Heart left ventricle (tissue), 13 donors: ENCODE measurements around the gene RPL34.

Source experiments
- POLR2A ChIP-seq, 2 donors: fragments of 450-650 bp; IDR thresholded peaks; one replicate each; pipeline ENCODE4 v1.6.1; 2017; ENCODE audit warnings: antibody characterized with exemption in 2 of 2, mild to moderate bottlenecking in 2 of 2, moderate library complexity in 2 of 2
- TF ChIP-seq, protein P1 (sequence below), 12 donors: fragments of 200-600 bp; sonication (generic) in 4 of 12; IDR thresholded peaks; one replicate each; pipeline versions ENCODE4 v1.5.0 to v1.8.0; 2018 to 2022; ENCODE audit warnings: antibody characterized with exemption in 12 of 12, mild to moderate bottlenecking in 5 of 12
- donor health status: ischemic (EF 13 %, LVEDD 7.1; RV severe dilation, severe dysfunction).
- donor health status: DM: no; HTN: yes; CAD: no.
- donor health status: DM: no; HTN: no; CAD: no.
- donor health status: ischemic (EF 25% LVEDD 6.9; RV normal size, moderate dysfunction).
- donor health status: ischemic (EF 25% LVEDD 5.7; RV mildly dilated, moderate dysfunction).
- donor health status: ischemic (EF 35%, LVEDD 5.7; RV mildly dilated, moderate dysfunction).
- donor health status: nonischemic (EF 11% LVEDD 7.7; RV severe dilation, severe dysfunction).
- donor health status: DM: yes; HTN: yes; CAD: no.
- donor health status: PGD.
- donor health status: ischemic (EF 29% LVEDD 5.4; RV normal size, mild dysfunction).
- donor health status: nonischemic (EF 23%, LVEDD 6.1; RV moderate dilation, normal function).

DNA sequence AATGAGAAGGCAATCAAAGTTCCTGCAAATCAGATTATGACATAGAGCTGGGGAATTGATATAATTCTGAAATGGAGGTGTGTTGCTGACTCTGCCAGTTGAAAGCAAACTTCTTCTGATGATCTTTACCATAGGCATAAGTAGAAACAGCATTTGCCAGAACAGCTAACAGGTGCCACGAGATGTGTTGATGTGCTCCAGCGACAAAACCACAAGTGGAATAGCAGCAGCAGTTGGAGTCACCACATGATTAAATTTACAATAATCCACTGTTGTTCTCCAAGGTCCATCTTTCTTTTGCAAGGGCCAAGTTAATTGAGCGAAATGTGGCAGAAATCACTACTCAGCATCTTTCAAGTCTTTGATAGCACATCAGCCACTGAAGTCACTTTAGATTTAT, 26.3 kb downstream of the RPL34 start:
- TF ChIP-seq, protein P1, sequence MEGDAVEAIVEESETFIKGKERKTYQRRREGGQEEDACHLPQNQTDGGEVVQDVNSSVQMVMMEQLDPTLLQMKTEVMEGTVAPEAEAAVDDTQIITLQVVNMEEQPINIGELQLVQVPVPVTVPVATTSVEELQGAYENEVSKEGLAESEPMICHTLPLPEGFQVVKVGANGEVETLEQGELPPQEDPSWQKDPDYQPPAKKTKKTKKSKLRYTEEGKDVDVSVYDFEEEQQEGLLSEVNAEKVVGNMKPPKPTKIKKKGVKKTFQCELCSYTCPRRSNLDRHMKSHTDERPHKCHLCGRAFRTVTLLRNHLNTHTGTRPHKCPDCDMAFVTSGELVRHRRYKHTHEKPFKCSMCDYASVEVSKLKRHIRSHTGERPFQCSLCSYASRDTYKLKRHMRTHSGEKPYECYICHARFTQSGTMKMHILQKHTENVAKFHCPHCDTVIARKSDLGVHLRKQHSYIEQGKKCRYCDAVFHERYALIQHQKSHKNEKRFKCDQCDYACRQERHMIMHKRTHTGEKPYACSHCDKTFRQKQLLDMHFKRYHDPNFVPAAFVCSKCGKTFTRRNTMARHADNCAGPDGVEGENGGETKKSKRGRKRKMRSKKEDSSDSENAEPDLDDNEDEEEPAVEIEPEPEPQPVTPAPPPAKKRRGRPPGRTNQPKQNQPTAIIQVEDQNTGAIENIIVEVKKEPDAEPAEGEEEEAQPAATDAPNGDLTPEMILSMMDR (IDR thresholded peaks at IDR 0.05), result no peak
- no peak for TF ChIP-seq POLR2A (IDR thresholded peaks at IDR 0.05)
